ENCODE measurements around the gene RAB4B.

Gene RAB4B

DNA sequence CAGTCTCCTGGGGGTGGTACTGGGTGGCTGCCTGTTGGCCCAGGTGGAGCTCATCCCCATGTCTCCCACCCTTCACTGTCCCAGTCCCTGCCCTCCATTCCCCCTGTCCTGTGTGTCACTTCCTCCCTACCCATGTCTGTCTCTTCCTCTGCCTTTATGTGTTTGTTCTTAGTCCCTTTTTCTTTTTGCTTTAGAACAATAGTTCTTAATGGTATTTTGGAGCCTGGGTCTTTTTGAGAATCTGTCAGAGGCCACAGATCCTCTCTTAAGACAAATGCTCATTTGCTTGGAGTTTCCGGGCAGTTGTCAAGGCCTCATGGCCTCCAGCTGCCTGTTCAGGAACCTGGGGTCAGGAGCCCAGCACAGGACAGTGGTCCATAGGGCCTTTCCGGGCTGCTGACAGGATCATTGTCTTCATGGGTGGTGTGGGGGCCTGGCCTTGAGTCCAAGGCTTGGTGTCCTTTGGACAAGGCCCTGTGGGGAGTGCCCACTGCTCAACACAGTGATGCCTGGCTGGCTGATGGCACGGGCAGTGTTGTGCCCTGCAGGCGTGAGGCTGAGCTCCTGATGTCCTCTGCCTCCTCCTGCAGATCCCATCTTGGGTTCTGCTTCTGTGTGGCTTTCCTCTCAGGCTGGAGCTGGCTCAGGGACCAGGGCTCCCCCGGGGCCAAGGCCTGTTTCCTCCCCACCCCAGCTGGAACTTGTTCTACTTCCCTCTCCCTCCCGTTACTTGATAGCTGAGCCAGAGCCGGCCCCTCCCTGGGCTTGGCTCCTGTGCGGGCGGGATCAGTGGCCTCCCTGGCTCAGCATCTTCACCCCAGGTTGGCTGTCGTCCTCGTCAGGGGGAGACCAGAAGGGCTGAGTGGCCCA lies 24.5 kb downstream of the RAB4B start:
- TF ChIP-seq YY1 (IDR thresholded peaks at IDR 0.05; ENCODE audit: insufficient read depth, insufficient read length), result no peak
- TF ChIP-seq SUZ12 (IDR thresholded peaks at IDR 0.05; ENCODE audit: extremely low read depth, insufficient read depth, insufficient read length), result no peak
- peak overlapping the region; percentile 8 for H3K4me3 ChIP-seq (ENCODE audit: insufficient read length, low read depth)
- DNase-seq (ENCODE audit: low read depth, low spot score), result no peak
- H3K36me3 ChIP-seq (ENCODE audit: insufficient read depth, insufficient read length, low read length), result peaks cover 61% of the 10 kb centered on the region
- no peaks in the 10 kb centered on the region for H3K9me3 ChIP-seq (ENCODE audit: insufficient read depth, low read length)
- H3K4me1 ChIP-seq (ENCODE audit: insufficient read depth, insufficient read length), result peaks cover 40% of the 10 kb centered on the region
- H3K27me3 ChIP-seq (ENCODE audit: insufficient read depth, insufficient read length), result no peaks in the 10 kb centered on the region
- peak overlapping the region; percentile 23 for H3K9ac ChIP-seq (ENCODE audit: insufficient read length, low read depth)

GRCh38 chr19:40803170-40803856 lies 25.3 kb downstream of the RAB4B start:
- no peak for TF ChIP-seq SUZ12 (IDR thresholded peaks at IDR 0.05; ENCODE audit: extremely low read depth, insufficient read depth, insufficient read length)
- no peak for TF ChIP-seq YY1 (IDR thresholded peaks at IDR 0.05; ENCODE audit: insufficient read depth, insufficient read length)
- no peak for TF ChIP-seq ZNF274 (IDR thresholded peaks at IDR 0.05; ENCODE audit: low read depth, low read length)
- no peaks in the 10 kb centered on the region for H3K27me3 ChIP-seq (ENCODE audit: insufficient read depth, insufficient read length)
- H3K4me1 ChIP-seq (ENCODE audit: insufficient read depth, insufficient read length), result peaks cover 41% of the 10 kb centered on the region
- no peaks in the 10 kb centered on the region for H3K9me3 ChIP-seq (ENCODE audit: insufficient read depth, low read length)
- H3K36me3 ChIP-seq (ENCODE audit: insufficient read depth, insufficient read length, low read length), result peaks cover 68% of the 10 kb centered on the region
- no peak for DNase-seq (ENCODE audit: low read depth, low spot score)
- H3K4me3 ChIP-seq (ENCODE audit: insufficient read length, low read depth), result no peak overlapping the region
- H3K9ac ChIP-seq (ENCODE audit: insufficient read length, low read depth), result peak overlapping the region; percentile 25

DNA sequence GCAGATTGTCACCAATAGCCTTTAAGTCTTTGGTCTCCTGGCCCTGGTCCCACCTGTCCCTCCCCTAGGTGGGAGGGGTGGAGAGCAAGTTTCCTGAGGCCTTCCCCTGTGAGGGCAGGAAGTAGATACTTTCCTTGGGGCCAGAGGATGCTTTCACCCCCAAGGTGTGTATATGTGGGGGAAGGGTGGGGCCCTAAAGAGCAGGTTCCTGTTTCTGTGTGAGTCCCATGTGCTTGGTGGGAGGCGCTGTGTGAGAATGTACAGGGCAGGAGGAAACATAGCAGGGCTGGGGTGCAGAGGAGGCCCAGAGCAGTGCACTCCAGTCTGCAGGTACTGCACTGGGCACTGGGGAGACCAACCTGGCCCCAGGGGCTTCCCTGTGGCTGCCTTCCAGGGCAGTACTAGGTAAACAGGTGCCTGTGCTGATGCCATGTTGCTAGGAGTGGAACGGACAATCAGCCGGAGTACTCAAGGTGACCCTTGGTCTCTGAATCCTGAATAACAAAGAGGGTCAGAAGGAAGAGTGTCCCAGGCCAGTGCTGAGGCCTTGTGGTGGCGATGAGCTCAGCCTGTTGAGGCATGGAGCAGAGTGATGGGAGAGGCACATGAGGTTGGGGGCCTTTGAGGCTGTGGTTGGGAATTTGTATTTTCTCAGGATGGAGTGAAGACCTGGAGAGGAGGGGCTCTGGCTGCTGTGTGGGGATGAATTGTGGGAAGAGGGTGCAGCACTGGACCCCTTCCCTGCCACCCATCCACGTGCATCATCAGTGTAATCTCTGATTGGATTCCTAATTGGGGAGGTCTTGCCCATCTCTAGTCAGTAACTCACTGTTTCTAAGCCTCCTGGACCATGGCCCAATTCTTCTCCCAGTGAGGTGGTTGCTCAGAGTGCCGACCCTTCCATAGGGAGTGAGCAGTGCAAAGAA lies 26.1 kb downstream of the RAB4B start:
- Histone ChIP-seq H3K4me1 (ENCODE audit: insufficient read depth, insufficient read length) (peaks cover 41% of the 10 kb centered on the region), H3K4me3 (ENCODE audit: insufficient read length, low read depth) (no peak overlapping the region), H3K9me3 (ENCODE audit: insufficient read depth, low read length) (no peaks in the 10 kb centered on the region), H3K36me3 (ENCODE audit: insufficient read depth, insufficient read length, low read length) (peaks cover 77% of the 10 kb centered on the region), H3K9ac (ENCODE audit: insufficient read length, low read depth) (no peak overlapping the region), H3K27me3 (ENCODE audit: insufficient read depth, insufficient read length) (no peaks in the 10 kb centered on the region)
- TF ChIP-seq YY1 (IDR thresholded peaks at IDR 0.05; ENCODE audit: insufficient read depth, insufficient read length), result no peak
- no peak for TF ChIP-seq SUZ12 (IDR thresholded peaks at IDR 0.05; ENCODE audit: extremely low read depth, insufficient read depth, insufficient read length)
- no peak for TF ChIP-seq ZNF274 (IDR thresholded peaks at IDR 0.05; ENCODE audit: low read depth, low read length)
- no peak for DNase-seq (ENCODE audit: low read depth, low spot score)

DNA sequence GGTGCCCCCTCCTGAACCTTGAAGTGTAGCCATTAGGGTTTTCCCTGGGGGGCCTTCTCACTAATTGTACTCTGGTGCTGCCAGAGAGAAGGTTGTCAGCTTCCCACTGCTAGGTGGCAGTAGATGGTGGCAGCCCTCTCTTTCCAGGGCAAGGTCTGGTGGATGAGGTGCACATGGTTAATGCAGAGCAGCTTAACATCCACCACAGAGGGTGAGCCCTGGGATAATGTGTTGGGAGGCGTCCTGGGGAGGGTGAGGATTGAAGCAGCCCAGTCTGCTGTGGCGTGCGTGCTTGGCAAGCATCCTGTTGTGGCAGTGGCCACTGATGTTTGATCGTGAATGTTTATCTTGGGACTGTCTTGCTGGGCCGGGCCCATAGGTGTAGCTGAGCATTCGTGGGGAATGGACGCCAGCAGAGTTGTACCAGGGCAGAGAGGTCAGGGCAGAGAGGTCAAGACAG lies 26.8 kb downstream of the RAB4B start:
- Histone ChIP-seq H3K9me3 (ENCODE audit: insufficient read depth, low read length) (no peaks in the 10 kb centered on the region), H3K9ac (ENCODE audit: insufficient read length, low read depth) (no peak overlapping the region), H3K36me3 (ENCODE audit: insufficient read depth, insufficient read length, low read length) (peaks cover 83% of the 10 kb centered on the region), H3K27me3 (ENCODE audit: insufficient read depth, insufficient read length) (no peaks in the 10 kb centered on the region), H3K4me1 (ENCODE audit: insufficient read depth, insufficient read length) (peaks cover 46% of the 10 kb centered on the region), H3K4me3 (ENCODE audit: insufficient read length, low read depth) (no peak overlapping the region)
- TF ChIP-seq ZNF274 (IDR thresholded peaks at IDR 0.05; ENCODE audit: low read depth, low read length), result no peak
- no peak for TF ChIP-seq SUZ12 (IDR thresholded peaks at IDR 0.05; ENCODE audit: extremely low read depth, insufficient read depth, insufficient read length)
- TF ChIP-seq YY1 (IDR thresholded peaks at IDR 0.05; ENCODE audit: insufficient read depth, insufficient read length), result no peak
- no peak for DNase-seq (ENCODE audit: low read depth, low spot score)

DNA sequence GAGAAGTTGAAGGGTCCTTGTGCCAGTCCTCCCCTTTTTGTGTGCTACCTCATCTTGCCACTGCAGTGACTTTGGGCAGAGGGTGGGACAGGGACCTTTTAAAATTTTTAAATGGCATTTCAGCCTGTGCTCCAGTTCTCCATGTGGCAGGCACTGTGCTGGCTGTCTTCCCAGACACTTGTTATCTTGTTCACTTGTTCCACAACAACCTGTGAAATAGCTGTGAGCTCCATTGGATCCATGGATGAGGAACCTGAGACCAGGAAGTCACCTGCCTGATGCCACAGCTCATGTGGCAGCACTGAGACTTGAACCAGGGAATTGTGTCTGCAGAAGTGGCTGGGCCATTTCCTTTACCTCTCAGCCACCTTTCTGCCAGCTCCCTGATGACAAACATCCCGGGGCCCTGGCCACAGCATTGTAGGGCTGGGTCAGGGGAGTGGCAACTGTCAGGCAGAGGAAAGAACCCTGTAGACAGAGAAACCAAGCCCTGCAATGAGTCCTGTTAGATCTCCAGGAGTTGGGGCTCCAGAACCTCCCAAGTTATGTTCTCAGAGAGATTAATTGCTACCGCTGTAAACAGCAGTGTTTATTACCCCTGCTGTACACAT lies 27.3 kb downstream of the RAB4B start:
- Histone ChIP-seq H3K9me3 (ENCODE audit: insufficient read depth, low read length) (no peaks in the 10 kb centered on the region), H3K4me3 (ENCODE audit: insufficient read length, low read depth) (no peak overlapping the region), H3K36me3 (ENCODE audit: insufficient read depth, insufficient read length, low read length) (peaks cover 81% of the 10 kb centered on the region), H3K27me3 (ENCODE audit: insufficient read depth, insufficient read length) (no peaks in the 10 kb centered on the region), H3K9ac (ENCODE audit: insufficient read length, low read depth) (no peak overlapping the region), H3K4me1 (ENCODE audit: insufficient read depth, insufficient read length) (peaks cover 48% of the 10 kb centered on the region)
- no peak for DNase-seq (ENCODE audit: low read depth, low spot score)
- no peak for TF ChIP-seq SUZ12 (IDR thresholded peaks at IDR 0.05; ENCODE audit: extremely low read depth, insufficient read depth, insufficient read length)
- no peak for TF ChIP-seq YY1 (IDR thresholded peaks at IDR 0.05; ENCODE audit: insufficient read depth, insufficient read length)
- TF ChIP-seq ZNF274 (IDR thresholded peaks at IDR 0.05; ENCODE audit: low read depth, low read length), result no peak

GRCh38 chr19:40806423-40807146 lies 28.5 kb downstream of the RAB4B start:
- no peaks in the 10 kb centered on the region for H3K27me3 ChIP-seq (ENCODE audit: insufficient read depth, insufficient read length)
- H3K4me3 ChIP-seq (ENCODE audit: insufficient read length, low read depth), result no peak overlapping the region
- H3K9me3 ChIP-seq (ENCODE audit: insufficient read depth, low read length), result no peaks in the 10 kb centered on the region
- no peak overlapping the region for H3K9ac ChIP-seq (ENCODE audit: insufficient read length, low read depth)
- peaks cover 70% of the 10 kb centered on the region for H3K36me3 ChIP-seq (ENCODE audit: insufficient read depth, insufficient read length, low read length)
- DNase-seq (ENCODE audit: low read depth, low spot score), result peak; percentile 94
- peaks cover 38% of the 10 kb centered on the region for H3K4me1 ChIP-seq (ENCODE audit: insufficient read depth, insufficient read length)
- no peak for TF ChIP-seq YY1 (IDR thresholded peaks at IDR 0.05; ENCODE audit: insufficient read depth, insufficient read length)
